KMS-11 (cell line): ENCODE data around the gene ZSCAN10.

Experiments
- H2AFZ ChIP-seq: fragments of 200-600 bp; sonication (generic); 2 replicates; pipeline ENCODE4 v1.6.1; 2016; ENCODE audit warnings: antibody characterized with exemption, mixed run types, low read depth
- H3K27ac ChIP-seq: fragments of 200-600 bp; sonication (generic); 2 replicates; pipeline ENCODE4 v1.6.1; 2016; ENCODE audit warnings: mild to moderate bottlenecking, mixed run types
- H3K27me3 ChIP-seq: fragments of 200-600 bp; sonication (generic); 2 replicates; pipeline ENCODE4 v1.6.1; 2017; ENCODE audit warnings: mild to moderate bottlenecking, low read depth, mixed run types, moderate library complexity; ENCODE audit not compliant: insufficient read depth
- H3K36me3 ChIP-seq: fragments of 200-600 bp; sonication (generic); 2 replicates; pipeline ENCODE4 v1.6.1; 2017; ENCODE audit warnings: mild to moderate bottlenecking, mixed run types; ENCODE audit not compliant: insufficient read depth
- H3K4me1 ChIP-seq: fragments of 200-600 bp; sonication (generic); 2 replicates; pipeline ENCODE4 v1.6.1; 2016; ENCODE audit warnings: mild to moderate bottlenecking, low read depth, mixed run types; ENCODE audit not compliant: poor library complexity, severe bottlenecking
- H3K4me2 ChIP-seq: fragments of 200-600 bp; sonication (generic); 2 replicates; pipeline ENCODE4 v1.7.0; 2016; ENCODE audit warnings: mild to moderate bottlenecking, mixed run types
- H3K4me3 ChIP-seq: fragments of 200-600 bp; sonication (generic); IDR thresholded peaks from 2 replicates; pipeline ENCODE4 v1.6.1; 2017; ENCODE audit warnings: low read depth, low read length, mixed read lengths; ENCODE audit not compliant: insufficient read depth
- H3K79me2 ChIP-seq: fragments of 200-600 bp; sonication (generic); 2 replicates; pipeline ENCODE4 v1.6.1; 2016; ENCODE audit warnings: low read depth, mixed run types; ENCODE audit not compliant: insufficient read depth
- H3K9ac ChIP-seq: fragments of 200-600 bp; sonication (generic); 2 replicates; pipeline ENCODE4 v1.6.1; 2016; ENCODE audit warnings: mild to moderate bottlenecking, mixed run types
- H4K20me1 ChIP-seq: fragments of 200-600 bp; sonication (generic); 2 replicates; pipeline ENCODE4 v1.6.1; 2016; ENCODE audit warnings: mild to moderate bottlenecking, mixed run types; ENCODE audit not compliant: insufficient read depth
- CTCF ChIP-seq: fragments of 200-600 bp; sonication (generic); conservative IDR thresholded peaks from 2 replicates; pipeline ENCODE4 v1.6.1; 2017; ENCODE audit warnings: low read depth, mild to moderate bottlenecking, antibody characterized with exemption, low read length, moderate library complexity, mixed read lengths

Gene ZSCAN10

GRCh38 chr16:3143189-3143588, 44.1 kb upstream of the ZSCAN10 start:
- H3K4me2 ChIP-seq = no peak overlapping the region
- H3K4me3 ChIP-seq = no peak overlapping the region
- no peak for TF ChIP-seq CTCF
- no peaks in the 10 kb centered on the region for H3K79me2 ChIP-seq
- no peak overlapping the region for H3K27ac ChIP-seq
- no peak overlapping the region for H3K9ac ChIP-seq
- no peaks in the 10 kb centered on the region for H4K20me1 ChIP-seq
- no peaks in the 10 kb centered on the region for H3K36me3 ChIP-seq
- H3K27me3 ChIP-seq = no peaks in the 10 kb centered on the region; the same call in 1 of the 2 replicates
- no peaks in the 10 kb centered on the region for H3K4me1 ChIP-seq
- no peak overlapping the region for H2AFZ ChIP-seq

GRCh38 chr16:3142770-3143169, 43.7 kb upstream of the ZSCAN10 start:
- no peak overlapping the region for H3K4me3 ChIP-seq
- H3K27me3 ChIP-seq = no peaks in the 10 kb centered on the region; the same call in 1 of the 2 replicates
- no peaks in the 10 kb centered on the region for H3K79me2 ChIP-seq
- no peak overlapping the region for H3K27ac ChIP-seq
- H3K4me1 ChIP-seq = no peaks in the 10 kb centered on the region
- H2AFZ ChIP-seq = no peak overlapping the region
- H3K36me3 ChIP-seq = no peaks in the 10 kb centered on the region
- TF ChIP-seq CTCF = no peak
- H4K20me1 ChIP-seq = no peaks in the 10 kb centered on the region
- H3K4me2 ChIP-seq = no peak overlapping the region
- no peak overlapping the region for H3K9ac ChIP-seq

- TF ChIP-seq CTCF = no peak
- H3K27me3 ChIP-seq = no peaks in the 10 kb centered on the region; the same call in 1 of the 2 replicates
Measured at GRCh38 chr16:3142327-3142726, 43.2 kb upstream of the ZSCAN10 start.

GRCh38 chr16:3141781-3142311, 42.8 kb upstream of the ZSCAN10 start:
- Histone ChIP-seq H3K27me3 (no peaks in the 10 kb centered on the region; the same call in 1 of the 2 replicates), H3K36me3 (no peaks in the 10 kb centered on the region), H3K4me2 (no peak overlapping the region), H3K79me2 (no peaks in the 10 kb centered on the region), H3K9ac (no peak overlapping the region), H3K4me1 (no peaks in the 10 kb centered on the region), H2AFZ (no peak overlapping the region), H3K27ac (no peak overlapping the region), H4K20me1 (no peaks in the 10 kb centered on the region), H3K4me3 (no peak overlapping the region)
- no peak for TF ChIP-seq CTCF

More at GRCh38 chr16:3142327-3142726, 43.2 kb upstream of the ZSCAN10 start:
- no peaks in the 10 kb centered on the region for H3K36me3 ChIP-seq
- H3K4me2 ChIP-seq = no peak overlapping the region
- no peaks in the 10 kb centered on the region for H4K20me1 ChIP-seq
- H3K27ac ChIP-seq = no peak overlapping the region
- H2AFZ ChIP-seq = no peak overlapping the region
- H3K9ac ChIP-seq = no peak overlapping the region
- no peak overlapping the region for H3K4me3 ChIP-seq
- H3K79me2 ChIP-seq = no peaks in the 10 kb centered on the region
- H3K4me1 ChIP-seq = no peaks in the 10 kb centered on the region
